IMR-90 (cell line): ENCODE measurements around the gene GRID2IP. TPM values are rescaled to one million over a fixed set of nuclear protein-coding genes. Genes with fewer than 3 reads are reported as not detected.

Experiments used
- ATAC-seq: fragments of 200-7000 bp; cut with Tn5 transposase; 2 replicates; pipeline ENCODE4 v1.9.1; 2020; ENCODE audit warnings: low read depth, mild to moderate bottlenecking, moderate library complexity
- BruUV-seq: library from RNA; stranded (reverse); fragments of 400-500 nt; replicated peaks from 2 replicates; lab custom pipeline; 2021; lab: Mats Ljungman, UMichigan
- CTCF ChIA-PET: fragments of 300-600 bp; formaldehyde crosslinking; extraction: SDS; loops from one replicate; lab custom pipeline; 2021; ENCODE audit warnings: antibody characterized with exemption; lab: Yijun Ruan, JAX
- POLR2A ChIA-PET: fragments of 300-600 bp; sonication (Branson Sonifier 250); formaldehyde crosslinking; loops from one replicate; lab custom pipeline; 2022; ENCODE audit warnings: antibody characterized with exemption; ENCODE audit not compliant: unreplicated experiment; lab: Charles Lee
- DNase-seq: peaks from one replicate; pipeline ENCODE4 v3.0.0; 2013
- H2AFZ ChIP-seq: replicated peaks from 2 replicates; pipeline ENCODE3; 2013; ENCODE audit warnings: low read length, mild to moderate bottlenecking; ENCODE audit not compliant: poor library complexity
- H2AK5ac ChIP-seq: 2 replicates; pipeline ENCODE4 v1.6.1; 2013; ENCODE audit warnings: low read depth, low read length, inconsistent platforms
- H2AK9ac ChIP-seq: replicated peaks from 2 replicates; pipeline ENCODE3; 2013; ENCODE audit warnings: mild to moderate bottlenecking, low read depth, low read length, moderate library complexity; ENCODE audit not compliant: poor library complexity
- H2BK120ac ChIP-seq: 2 replicates; pipeline ENCODE4 v1.6.1; 2013; ENCODE audit warnings: low read depth, low read length, inconsistent platforms
- H2BK15ac ChIP-seq: 3 replicates; pipeline ENCODE4 v1.6.1; 2013; ENCODE audit warnings: low read depth, low read length, inconsistent platforms
- H2BK20ac ChIP-seq: 2 replicates; pipeline ENCODE4 v1.6.1; 2013; ENCODE audit warnings: low read depth, mild to moderate bottlenecking, inconsistent platforms, low read length, moderate library complexity
- H2BK5ac ChIP-seq: 2 replicates; pipeline ENCODE4 v1.6.1; 2013; ENCODE audit warnings: mild to moderate bottlenecking, low read depth, low read length, inconsistent platforms; ENCODE audit not compliant: poor library complexity, severe bottlenecking
- H3K14ac ChIP-seq: replicated peaks from 2 replicates; pipeline ENCODE4 v1.6.1; 2013; ENCODE audit warnings: low read depth, low read length, inconsistent platforms
- H3K18ac ChIP-seq: 2 replicates; pipeline ENCODE4 v1.6.1; 2013; ENCODE audit warnings: low read depth, low read length, control low read depth
- H3K23ac ChIP-seq: 2 replicates; pipeline ENCODE4 v1.6.1; 2013; ENCODE audit warnings: low read depth, low read length, inconsistent platforms
- H3K27ac ChIP-seq: 2 replicates; pipeline ENCODE4 v1.5.1; 2013; ENCODE audit warnings: mild to moderate bottlenecking, control low read depth, low read length; ENCODE audit not compliant: insufficient read depth
- H3K27me3 ChIP-seq: 2 replicates; pipeline ENCODE4 v1.6.1; 2013; ENCODE audit warnings: low read length; ENCODE audit not compliant: control insufficient read depth, insufficient read depth
- H3K36me3 ChIP-seq: 2 replicates; pipeline ENCODE4 v1.6.1; 2013; ENCODE audit warnings: low read length, mixed read lengths; ENCODE audit not compliant: control insufficient read depth, insufficient read depth
- H3K4ac ChIP-seq: 2 replicates; pipeline ENCODE4 v1.6.1; 2013; ENCODE audit warnings: low read depth, low read length, inconsistent platforms
- H3K4me1 ChIP-seq: 2 replicates; pipeline ENCODE4 v1.6.1; 2013; ENCODE audit warnings: low read length, mixed read lengths; ENCODE audit not compliant: control insufficient read depth, insufficient read depth
- H3K4me2 ChIP-seq: 2 replicates; pipeline ENCODE4 v1.6.1; 2013; ENCODE audit warnings: low read depth, mild to moderate bottlenecking, control low read depth, low read length, moderate library complexity
- H3K4me3 ChIP-seq: 2 replicates; pipeline ENCODE4 v1.5.1; 2013; ENCODE audit warnings: low read depth, mild to moderate bottlenecking, control low read depth, low read length, moderate library complexity; ENCODE audit not compliant: insufficient read depth
- H3K56ac ChIP-seq: 2 replicates; pipeline ENCODE4 v1.6.1; 2013; ENCODE audit warnings: low read length, inconsistent platforms; ENCODE audit not compliant: insufficient read depth; ENCODE audit errors: extremely low read depth
- H3K79me1 ChIP-seq, 2 experiments: 2 replicates each; pipeline ENCODE4 v1.6.1; 2013; ENCODE audit warnings: low read length in 2 of 2, inconsistent platforms in 1 of 2, low read depth in 1 of 2
- H3K9ac ChIP-seq: 2 replicates; pipeline ENCODE4 v1.6.1; 2013; ENCODE audit warnings: low read depth, low read length, control low read depth
- H3K9me1 ChIP-seq: 2 replicates; pipeline ENCODE4 v1.6.1; 2013; ENCODE audit warnings: low read length, inconsistent platforms; ENCODE audit not compliant: insufficient read depth
- H3K9me3 ChIP-seq: 2 replicates; pipeline ENCODE4 v1.6.1; 2013; ENCODE audit warnings: low read length; ENCODE audit not compliant: control insufficient read depth, insufficient read depth
- H4K20me1 ChIP-seq: 2 replicates; pipeline ENCODE4 v1.6.1; 2013; ENCODE audit warnings: low read length, inconsistent platforms; ENCODE audit not compliant: insufficient read depth
- H4K5ac ChIP-seq: 2 replicates; pipeline ENCODE4 v1.6.1; 2013; ENCODE audit warnings: mild to moderate bottlenecking, low read depth, low read length, control low read depth
- H4K8ac ChIP-seq, 2 experiments: 2 replicates each; pipeline ENCODE4 v1.6.1; 2013; ENCODE audit warnings: low read depth in 2 of 2, low read length in 2 of 2, control low read depth in 1 of 2, inconsistent platforms in 1 of 2
- H4K91ac ChIP-seq: 2 replicates; pipeline ENCODE4 v1.6.1; 2013; ENCODE audit warnings: low read depth, low read length, inconsistent platforms; ENCODE audit not compliant: insufficient read depth
- BHLHE40 ChIP-seq: fragments of 150-350 bp; IDR thresholded peaks from 2 replicates; pipeline ENCODE4 v1.6.1; 2016; ENCODE audit warnings: mild to moderate bottlenecking, low read depth, low read length
- CEBPB ChIP-seq: IDR thresholded peaks from 2 replicates; pipeline ENCODE4 v1.6.1; 2012; ENCODE audit warnings: low read depth, low read length, improper control_type of control experiment
- CTCF ChIP-seq: conservative IDR thresholded peaks from 2 replicates; pipeline ENCODE4 v1.5.1; 2012; ENCODE audit warnings: mild to moderate bottlenecking, low read depth, low read length, improper control_type of control experiment
- MAZ ChIP-seq: IDR thresholded peaks from 2 replicates; pipeline ENCODE4 v1.6.1; 2012; ENCODE audit warnings: low read depth, mild to moderate bottlenecking, low read length, improper control_type of control experiment, moderate library complexity, borderline replicate concordance
- MXI1 ChIP-seq: IDR thresholded peaks from 2 replicates; pipeline ENCODE4 v1.6.1; 2012; ENCODE audit warnings: low read depth, mild to moderate bottlenecking, low read length, moderate library complexity, borderline replicate concordance
- NFE2L2 ChIP-seq: fragments of 150-350 bp; IDR thresholded peaks from 2 replicates; pipeline ENCODE4 v1.6.1; 2016; ENCODE audit warnings: low read depth, mild to moderate bottlenecking, low read length
- POLR2A ChIP-seq: IDR thresholded peaks from 2 replicates; pipeline ENCODE4 v1.6.1; 2012; ENCODE audit warnings: mild to moderate bottlenecking, low read depth, low read length
- RAD21 ChIP-seq: IDR thresholded peaks from 2 replicates; pipeline ENCODE4 v1.6.1; 2012; ENCODE audit warnings: low read length, improper control_type of control experiment
- RCOR1 ChIP-seq: IDR thresholded peaks from 2 replicates; pipeline ENCODE4 v1.6.1; 2012; ENCODE audit warnings: mild to moderate bottlenecking, low read length, improper control_type of control experiment; ENCODE audit not compliant: insufficient replicate concordance
- RFX5 ChIP-seq: IDR thresholded peaks from 2 replicates; pipeline ENCODE4 v1.8.0; 2012; ENCODE audit warnings: low read depth, mild to moderate bottlenecking, low read length, moderate library complexity
- SMC3 ChIP-seq: fragments of 150-350 bp; IDR thresholded peaks from 2 replicates; pipeline ENCODE4 v1.6.1; 2016; ENCODE audit warnings: low read depth, mild to moderate bottlenecking, antibody characterized with exemption, low read length, moderate library complexity
- USF2 ChIP-seq: fragments of 150-350 bp; IDR thresholded peaks from 2 replicates; pipeline ENCODE4 v1.6.1; 2017; ENCODE audit warnings: mild to moderate bottlenecking, antibody characterized with exemption, low read length, low read depth
- WGBS, 2 experiments: methylation state at CpG; one replicate each; pipeline versions ENCODE4 v1.1.5 to v1.1.7; 2013; ENCODE audit warnings: missing lambda C conversion rate in 2 of 2; ENCODE audit not compliant: insufficient read length in 1 of 2; ENCODE audit errors: extremely low coverage in 2 of 2; 5-methylcytosine and 5-hydroxymethylcytosine counted together
- dilution Hi-C: fragments of 300-500 bp; cut with HindIII; formaldehyde crosslinking; loops from one replicate; pipeline ENCODE4 v1.14.3; 2018; ENCODE audit warnings: low sequenced_read_pairs; ENCODE audit not compliant: unreplicated experiment
- in situ Hi-C: fragments of 300-500 bp; cut with MboI; formaldehyde crosslinking; loops from 3 replicates; pipeline ENCODE4 v1.14.3; 2019; ENCODE audit warnings: low sequenced_read_pairs, inconsistent platforms, mixed read lengths
- intact Hi-C: fragments of 100-400 bp; cut with micrococcal nuclease; formaldehyde crosslinking; loops from 2 replicates; pipeline ENCODE4 v1.10.0; 2022
- polyA plus RNA-seq, 3 experiments: library from polyadenylated mRNA; depleted of rRNA; stranded (reverse); fragments of >200 nt; gene quantifications; 2 replicates each; pipeline ENCODE4 v1.2.3, GENCODE V29; 2012; ENCODE audit warnings: low replicate concordance in 1 of 3
- total RNA-seq: library from RNA; depleted of rRNA; stranded (reverse); fragments of >200 nt; gene quantifications from 2 replicates; pipeline ENCODE4 v1.2.3, GENCODE V29; 2012

GRID2IP gene
- total and polyA plus RNA-seq, 2 of the 4 experiments (the other 2 are of a cell fraction), result not detected

- H2BK120ac ChIP-seq, result no peak overlapping the region
- dilution Hi-C loops, result no loop called here
Measured at GRCh38 chr7:6516387-6516983, 34.8 kb downstream of the GRID2IP start.

More at GRCh38 chr7:6516387-6516983, 34.8 kb downstream of the GRID2IP start:
- TF ChIP-seq SMC3 (peak; percentile 72), MXI1 (no peak), CTCF (peak; percentile 89), POLR2A (no peak), CEBPB (no peak), RAD21 (peak; percentile 88), MAZ (0 out of 2 replicates have a peak, but pooled peaks have one; percentile 20), USF2 (no peak), NFE2L2 (no peak), BHLHE40 (no peak), RFX5 (no peak), RCOR1 (no peak)
- H3K27ac ChIP-seq, result no peak overlapping the region
- no peak overlapping the region for H2AK9ac ChIP-seq
- H3K79me1 ChIP-seq, result no peaks in the 10 kb centered on the region
- H4K5ac ChIP-seq, result no peak overlapping the region
- DNase-seq (peak; percentile 79), ATAC-seq (peak; percentile 96)
- POLR2A ChIA-PET, result no interaction called here
- H2AK5ac ChIP-seq, result no peak overlapping the region
- H3K9me3 ChIP-seq, result no peaks in the 10 kb centered on the region
- H3K4me3 ChIP-seq, result no peak overlapping the region
- peak overlapping the region; percentile 96 for H2AFZ ChIP-seq
- no peak overlapping the region for H3K56ac ChIP-seq
- WGBS, 2 experiments, result 28% methylated on average over 7 of the region's 17 CpGs; no CpG with 5 or more reads in 1 of the 2 experiments
- H3K9ac ChIP-seq, result peak overlapping the region; percentile 31; the same call in 1 of the 2 replicates
- H3K23ac ChIP-seq, result no peak overlapping the region
- no peaks in the 10 kb centered on the region for H3K9me1 ChIP-seq
- H3K4ac ChIP-seq, result no peak overlapping the region
- H3K14ac ChIP-seq, result no peak overlapping the region
- no peaks in the 10 kb centered on the region for H3K36me3 ChIP-seq
- H3K18ac ChIP-seq, result no peak overlapping the region
- in situ Hi-C loops, result no loop called here
- no peak overlapping the region for H2BK15ac ChIP-seq
- CTCF ChIA-PET, result interaction anchor here (0.6 to 1.1 kb wide), 5 partner anchors 11 to 969 kb away, joined by 3 to 5 read pairs (median 3); no protein-coding TSS in a partner anchor
- no peaks in the 10 kb centered on the region for H3K4me1 ChIP-seq
- no peak overlapping the region for H2BK20ac ChIP-seq
- peak overlapping the region; percentile 70 to 78; a peak in 2 of 4 replicates for H4K8ac ChIP-seq
- no peaks in the 10 kb centered on the region for H4K20me1 ChIP-seq
- H2BK5ac ChIP-seq, result no peak overlapping the region
- no TSS peak for BruUV-seq
- no peak overlapping the region for H4K91ac ChIP-seq
- intact Hi-C loops, result loop anchor here (1.0 to 5.0 kb wide), 3 partner anchors 42 to 341 kb away; no protein-coding TSS in a partner anchor
- no peaks in the 10 kb centered on the region; the same call in 1 of the 2 replicates for H3K27me3 ChIP-seq
- peak overlapping the region; percentile 84 for H3K4me2 ChIP-seq
